Chondrocyte (in vitro differentiated cells): ENCODE measurements around the gene NACC1. TPM values are rescaled to one million over a fixed set of nuclear protein-coding genes. Genes with fewer than 3 reads are reported as not detected.

Experiments used
- DNase-seq: peaks from one replicate; pipeline ENCODE4 v3.0.0; 2021; ENCODE audit warnings: mixed read lengths, low spot score
- H3K27ac Mint-ChIP-seq: one replicate; pipeline ENCODE4 v1.8.0; 2021; ENCODE audit warnings: mild to moderate bottlenecking, moderate library complexity, mixed read lengths; ENCODE audit not compliant: unreplicated experiment
- H3K27me3 Mint-ChIP-seq: 2 replicates; pipeline ENCODE4 v1.8.0; 2021; ENCODE audit warnings: low read depth, mixed read lengths
- H3K36me3 Mint-ChIP-seq: 2 replicates; pipeline ENCODE4 v1.8.0; 2021; ENCODE audit warnings: low read depth, mixed read lengths
- H3K4me1 Mint-ChIP-seq: 2 replicates; pipeline ENCODE4 v1.8.0; 2021; ENCODE audit warnings: low read depth, mild to moderate bottlenecking, mixed read lengths
- H3K4me3 Mint-ChIP-seq: one replicate; pipeline ENCODE4 v1.8.0; 2021; ENCODE audit warnings: mild to moderate bottlenecking, moderate library complexity, mixed read lengths; ENCODE audit not compliant: unreplicated experiment
- H3K9me3 Mint-ChIP-seq: 2 replicates; pipeline ENCODE4 v1.8.0; 2021; ENCODE audit warnings: low read depth, mixed read lengths
- CTCF ChIP-seq: fragments of 200-600 bp; sonication (generic); IDR thresholded peaks from 2 replicates; pipeline ENCODE4 v1.5.0; 2021; ENCODE audit warnings: antibody characterized with exemption, mild to moderate bottlenecking, moderate library complexity
- total RNA-seq: library from RNA; stranded (reverse); gene quantifications from 3 replicates; pipeline ENCODE4 v1.2.1, GENCODE V29; 2021

NACC1 gene
- total RNA-seq, 1 donor from 2014 or later, result 47.3 TPM

DNA sequence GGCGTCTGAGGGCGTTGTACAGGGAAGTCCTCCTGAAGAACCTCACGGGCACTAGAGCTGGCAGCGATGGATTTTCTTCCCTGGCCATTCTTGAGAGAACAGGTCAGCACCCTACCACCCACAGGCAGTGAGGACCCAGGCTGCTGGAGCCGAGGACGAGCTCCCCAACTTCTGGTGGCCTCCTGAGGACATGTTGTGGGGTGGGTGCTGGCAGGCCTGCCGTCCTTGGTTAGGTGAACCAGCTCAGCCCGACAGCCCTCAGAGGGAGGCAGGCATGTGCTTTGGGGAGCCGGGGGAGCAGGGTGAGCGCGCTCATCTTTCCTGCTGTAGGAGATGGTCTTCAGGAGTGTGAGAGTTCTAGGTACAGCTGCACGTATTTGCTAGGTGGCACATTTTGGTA is 30.8 kb upstream of the NACC1 start:
- Mint-ChIP-seq H3K27ac (no peak overlapping the region), H3K4me3 (no peak overlapping the region), H3K36me3 (peaks cover 23% of the 10 kb centered on the region)

GRCh38 chr19:13087795-13088537 is 30.1 kb upstream of the NACC1 start:
- no peak overlapping the region for H3K4me3 Mint-ChIP-seq
- no peak for DNase-seq
- no peak overlapping the region for H3K27ac Mint-ChIP-seq
- H3K9me3 Mint-ChIP-seq, result no peaks in the 10 kb centered on the region
- no peak for TF ChIP-seq CTCF
- peaks cover 23% of the 10 kb centered on the region for H3K36me3 Mint-ChIP-seq
- peaks cover 2% of the 10 kb centered on the region for H3K27me3 Mint-ChIP-seq
- peaks cover 47% of the 10 kb centered on the region for H3K4me1 Mint-ChIP-seq

More for the DNA sequence above, 30.8 kb upstream of the NACC1 start:
- peaks cover 2% of the 10 kb centered on the region for H3K27me3 Mint-ChIP-seq
- H3K9me3 Mint-ChIP-seq, result no peaks in the 10 kb centered on the region
- DNase-seq, result peak; percentile 82
- H3K4me1 Mint-ChIP-seq, result peaks cover 49% of the 10 kb centered on the region
- TF ChIP-seq CTCF, result no peak

DNA sequence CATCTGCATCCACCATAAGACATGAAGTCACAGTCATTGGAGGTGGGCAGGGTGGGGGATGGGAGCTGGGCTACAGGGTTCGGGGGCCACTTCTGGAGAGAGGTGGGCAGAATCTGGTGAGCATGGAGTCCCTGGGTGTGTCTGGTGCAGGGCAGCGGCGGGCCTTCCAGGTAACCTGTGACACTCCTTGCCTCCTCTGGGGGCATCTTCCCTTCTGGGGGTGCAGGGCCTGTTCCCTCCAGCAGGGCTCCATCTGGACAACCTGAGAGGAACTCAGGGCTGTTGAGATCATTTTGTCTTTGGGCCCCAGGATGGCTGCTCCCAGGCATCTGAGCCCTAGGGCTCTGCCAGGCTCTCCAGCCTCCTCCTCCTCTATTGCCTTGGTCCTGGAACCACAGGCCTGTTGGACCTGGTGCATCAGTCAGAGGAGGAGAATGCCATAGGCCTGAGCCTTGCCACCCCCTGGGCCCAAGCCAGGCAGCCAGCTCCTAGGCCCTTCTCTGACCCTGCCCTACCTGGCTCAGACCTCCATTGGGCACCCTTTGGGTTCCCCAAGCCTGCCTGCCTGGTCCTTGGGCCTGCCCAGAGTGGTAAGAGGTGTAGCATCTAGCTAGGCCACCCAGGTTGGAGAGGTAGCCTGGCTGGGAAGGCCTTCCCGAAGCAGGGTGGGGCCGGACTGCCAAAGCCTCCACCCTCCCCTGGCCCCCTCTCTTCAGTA is 28.8 kb upstream of the NACC1 start:
- peaks cover 2% of the 10 kb centered on the region for H3K27me3 Mint-ChIP-seq
- H3K4me3 Mint-ChIP-seq, result no peak overlapping the region
- no peaks in the 10 kb centered on the region for H3K9me3 Mint-ChIP-seq
- H3K36me3 Mint-ChIP-seq, result peaks cover 20% of the 10 kb centered on the region
- TF ChIP-seq CTCF, result peak; percentile 53
- H3K4me1 Mint-ChIP-seq, result peaks cover 51% of the 10 kb centered on the region
- H3K27ac Mint-ChIP-seq, result peak overlapping the region; percentile 1
- peak; percentile 82 for DNase-seq

DNA sequence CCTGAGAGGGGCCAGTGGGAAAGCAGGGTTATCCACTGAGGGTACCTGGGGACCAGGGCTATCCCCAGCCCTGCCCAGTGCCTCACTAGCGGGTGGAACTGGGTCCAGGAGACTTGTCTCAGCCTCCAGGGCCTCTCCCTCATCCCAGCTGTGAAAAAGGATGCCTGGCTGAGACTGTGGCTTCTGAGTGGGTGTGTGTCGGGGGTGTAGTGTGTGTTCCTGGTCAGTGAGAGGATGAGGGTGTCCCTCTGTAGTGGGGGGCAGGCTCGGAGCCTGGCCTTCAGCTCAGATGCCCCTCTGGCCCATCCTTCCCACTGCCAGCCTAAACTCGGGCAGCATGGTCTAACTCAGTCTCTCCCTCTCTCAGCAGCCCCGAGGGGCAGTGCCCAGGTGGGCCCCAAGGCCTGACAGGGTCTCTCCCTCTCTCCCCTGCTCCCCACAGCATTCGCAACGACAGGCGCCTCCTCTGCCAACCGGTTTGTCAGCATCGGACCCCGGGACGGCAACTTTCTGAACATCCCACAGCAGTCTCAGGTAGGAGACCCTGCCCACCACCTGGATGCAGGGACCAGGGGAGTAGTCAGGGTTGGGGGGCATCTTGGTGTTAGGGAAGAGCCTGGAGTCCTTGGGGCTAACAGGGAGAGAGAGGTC is 28.1 kb upstream of the NACC1 start:
- peak overlapping the region; percentile 85 for H3K27ac Mint-ChIP-seq
- H3K4me1 Mint-ChIP-seq, result peaks cover 56% of the 10 kb centered on the region
- H3K36me3 Mint-ChIP-seq, result peaks cover 19% of the 10 kb centered on the region
- no peaks in the 10 kb centered on the region for H3K9me3 Mint-ChIP-seq
- no peak for TF ChIP-seq CTCF
- DNase-seq, result no peak
- H3K4me3 Mint-ChIP-seq, result no peak overlapping the region
- peaks cover 2% of the 10 kb centered on the region for H3K27me3 Mint-ChIP-seq

DNA sequence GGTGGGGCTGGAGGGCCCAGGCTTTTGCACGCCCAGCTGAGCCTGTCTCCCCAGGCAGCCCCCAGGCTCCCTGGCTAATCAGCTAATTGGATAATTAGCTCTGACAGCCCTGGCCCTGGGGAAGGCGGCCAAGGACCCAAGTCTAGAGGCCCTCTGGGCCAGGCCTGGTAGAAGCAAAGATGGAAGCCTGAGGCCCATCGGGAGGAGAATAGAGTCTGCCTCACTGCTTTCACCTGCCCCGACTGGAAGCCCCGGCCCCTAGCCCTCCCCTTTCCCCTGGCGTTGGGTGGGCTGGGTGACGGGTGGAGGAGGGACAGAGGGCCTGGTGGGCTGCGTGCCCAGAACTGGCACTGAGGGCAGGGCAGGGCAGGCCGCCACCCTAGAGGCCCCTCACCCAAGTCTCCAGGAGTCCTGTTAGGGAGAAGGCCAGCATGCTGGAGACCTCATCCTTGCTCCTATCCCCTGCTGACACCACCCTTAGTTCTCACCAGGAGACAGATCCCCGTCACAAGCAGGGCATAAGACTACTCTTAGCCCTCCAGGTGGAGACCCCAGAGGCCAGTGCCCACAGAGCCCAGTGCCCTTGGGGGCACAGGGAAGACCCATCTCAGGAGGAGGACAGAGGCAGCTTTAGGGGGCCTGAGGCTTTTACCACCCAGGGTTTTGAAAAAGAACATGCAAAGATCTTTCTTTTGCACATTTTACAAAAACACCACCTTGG is 27.4 kb upstream of the NACC1 start:
- H3K4me3 Mint-ChIP-seq, result peak overlapping the region; percentile 62
- no peaks in the 10 kb centered on the region for H3K9me3 Mint-ChIP-seq
- no peak for DNase-seq
- peaks cover 14% of the 10 kb centered on the region for H3K36me3 Mint-ChIP-seq
- H3K27ac Mint-ChIP-seq, result peak overlapping the region; percentile 94
- H3K4me1 Mint-ChIP-seq, result peaks cover 54% of the 10 kb centered on the region
- H3K27me3 Mint-ChIP-seq, result peaks cover 1% of the 10 kb centered on the region
- no peak for TF ChIP-seq CTCF
